Keratinocyte (primary cell): Measurements from ENCODE around the gene CMBL. TPM values are rescaled to one million over a fixed set of nuclear protein-coding genes. Genes with fewer than 3 reads are reported as not detected.

Experiments used
- DNase-seq: peaks from one replicate; pipeline ENCODE4 v3.0.0-alpha.2; 2011; ENCODE audit warnings: low read depth, missing footprints, low spot score
- FAIRE-seq: peaks from 2 replicates; lab custom pipeline; 2011; peaks lifted over from hg19 to GRCh38; lab: Jason Lieb, UNC
- H2AFZ ChIP-seq: 2 replicates; pipeline ENCODE4 v1.6.0; 2012; ENCODE audit warnings: low read length, control low read depth, inconsistent platforms; ENCODE audit not compliant: control insufficient read depth
- H3K27ac ChIP-seq: 2 replicates; pipeline ENCODE4 v1.5.1; 2011; ENCODE audit warnings: low read length; ENCODE audit not compliant: control insufficient read depth, insufficient read depth
- H3K27me3 ChIP-seq: 3 replicates; pipeline ENCODE4 v1.6.0; 2011; ENCODE audit warnings: low read length; ENCODE audit not compliant: control insufficient read depth, insufficient read depth; ENCODE audit errors: extremely low read depth
- H3K36me3 ChIP-seq, 2 experiments: 2 replicates in 1 of 2; 3 replicates in 1 of 2; pipeline ENCODE4 v1.5.1; 2011; ENCODE audit warnings: low read length in 2 of 2, mild to moderate bottlenecking in 1 of 2; ENCODE audit not compliant: control insufficient read depth in 2 of 2, insufficient read depth in 2 of 2; ENCODE audit errors: extremely low read depth in 1 of 2
- H3K4me1 ChIP-seq: 3 replicates; pipeline ENCODE4 v1.5.1; 2011; ENCODE audit warnings: low read length; ENCODE audit not compliant: control insufficient read depth, insufficient read depth; ENCODE audit errors: extremely low read depth
- H3K4me2 ChIP-seq: 3 replicates; pipeline ENCODE4 v1.6.0; 2011; ENCODE audit warnings: low read depth, low read length; ENCODE audit not compliant: control insufficient read depth, insufficient read depth; ENCODE audit errors: extremely low read depth
- H3K4me3 ChIP-seq, 3 experiments: fragments of 200-600 bp in 1 of 3; sonication (generic) in 1 of 3; 2 replicates in 2 of 3; 3 replicates in 1 of 3; pipeline ENCODE4 v1.5.1; 2011 to 2016; ENCODE audit warnings: low read length in 3 of 3, mild to moderate bottlenecking in 3 of 3, control low read depth in 2 of 3, inconsistent platforms in 1 of 3, low read depth in 1 of 3, mixed read lengths in 1 of 3, mixed run types in 1 of 3, moderate library complexity in 1 of 3; ENCODE audit not compliant: control insufficient read depth in 2 of 3, insufficient read depth in 2 of 3; ENCODE audit errors: extremely low read depth in 1 of 3
- H3K79me2 ChIP-seq: 2 replicates; pipeline ENCODE4 v1.6.0; 2012; ENCODE audit warnings: low read length; ENCODE audit not compliant: control insufficient read depth, insufficient read depth
- H3K9ac ChIP-seq: 3 replicates; pipeline ENCODE4 v1.6.0; 2011; ENCODE audit warnings: low read length; ENCODE audit not compliant: control insufficient read depth, insufficient read depth; ENCODE audit errors: extremely low read depth
- H3K9me1 ChIP-seq: 3 replicates; pipeline ENCODE4 v1.6.0; 2011; ENCODE audit warnings: low read length; ENCODE audit not compliant: control insufficient read depth, insufficient read depth; ENCODE audit errors: extremely low read depth
- H3K9me3 ChIP-seq: 2 replicates; pipeline ENCODE4 v1.5.1; 2012; ENCODE audit warnings: low read depth, low read length; ENCODE audit not compliant: control insufficient read depth
- H4K20me1 ChIP-seq: 3 replicates; pipeline ENCODE4 v1.6.0; 2011; ENCODE audit warnings: low read length; ENCODE audit not compliant: control insufficient read depth, insufficient read depth; ENCODE audit errors: extremely low read depth
- CTCF ChIP-seq, 3 experiments: IDR thresholded peaks in 1 of 3; conservative IDR thresholded peaks in 1 of 3; optimal IDR thresholded peaks in 1 of 3; 2 replicates in 2 of 3; 3 replicates in 1 of 3; pipeline versions ENCODE3 to v1.5.1; 2011; ENCODE audit warnings: low read length in 3 of 3, mild to moderate bottlenecking in 3 of 3, moderate library complexity in 2 of 3, control low read depth in 1 of 3, inconsistent platforms in 1 of 3; ENCODE audit not compliant: insufficient read depth in 2 of 3; ENCODE audit errors: extremely low read depth in 1 of 3
- EZH2 ChIP-seq: IDR thresholded peaks from one replicate; pipeline ENCODE4 v1.6.1; 2012; ENCODE audit warnings: inconsistent platforms, mild to moderate bottlenecking, low read length, moderate library complexity
- dilution Hi-C: fragments of 300-500 bp; cut with MboI; formaldehyde crosslinking; loops from one replicate; pipeline ENCODE4 v1.7.0; 2020; ENCODE audit warnings: low sequenced_read_pairs; ENCODE audit not compliant: extremely low pct_ligation_motif_present
- polyA plus RNA-seq, 5 experiments: library from polyadenylated mRNA; depleted of rRNA in 3 of 5; stranded (reverse) in 3 of 5; stranded (forward) in 1 of 5; unstranded in 1 of 5; fragments of >200 nt; gene quantifications; 1 replicate in 1 of 5; 2 replicates in 3 of 5; 3 replicates in 1 of 5; pipeline versions ENCODE4 v1.2.1 to v1.2.3, GENCODE V29; 2011 to 2012; ENCODE audit warnings: missing spikeins in 2 of 5, low read depth in 1 of 5, low replicate concordance in 1 of 5

Gene CMBL
- polyA plus RNA-seq, 1 donor (not counting 4 experiments of a cell fraction or from before 2014, with no cell fraction given) = 9.1 TPM

DNA sequence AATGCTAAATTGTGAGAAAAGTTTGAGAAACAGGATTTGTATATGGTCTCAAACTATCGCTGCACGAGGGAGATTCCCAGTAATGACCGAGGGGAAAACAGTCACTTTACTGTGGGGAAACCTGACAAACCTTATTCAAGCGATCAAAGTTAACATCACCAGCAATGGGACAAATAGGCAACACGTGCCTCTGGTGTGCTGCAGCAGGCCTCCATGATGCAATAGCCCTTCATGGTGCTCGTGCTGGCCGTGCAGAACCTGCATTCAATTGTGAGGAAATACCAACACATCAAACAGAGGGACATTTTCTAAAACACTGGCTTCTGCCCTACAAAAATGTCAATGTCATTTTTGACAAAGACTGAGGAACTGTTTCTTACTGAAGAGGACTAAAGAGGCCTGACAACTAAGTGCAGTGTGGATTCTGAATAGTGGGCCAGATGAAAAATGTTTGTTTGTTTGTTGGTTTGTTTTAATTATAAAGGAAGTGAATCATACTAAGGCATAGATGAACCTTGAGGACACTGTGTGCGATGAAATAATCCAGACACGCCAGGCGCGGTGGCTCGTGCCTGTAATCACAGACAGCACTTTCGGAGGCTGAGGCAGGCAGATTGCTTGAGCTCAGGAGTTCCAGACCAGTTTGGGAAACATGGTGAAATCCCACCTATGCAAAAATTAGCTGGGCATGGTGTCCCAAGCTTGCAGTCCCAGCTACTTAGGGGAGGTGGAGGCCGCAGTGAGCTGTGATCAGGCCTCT is 28.2 kb upstream of the CMBL start:
- no peak overlapping the region for H3K4me3 ChIP-seq
- H3K9me1 ChIP-seq = no peaks in the 10 kb centered on the region
- peaks cover 13% of the 10 kb centered on the region for H3K27me3 ChIP-seq
- no peak for DNase-seq
- no peaks in the 10 kb centered on the region for H4K20me1 ChIP-seq
- TF ChIP-seq CTCF (optimal IDR thresholded peaks at IDR 0.05 in 1 of 3, IDR thresholded peaks at IDR 0.05 in 1 of 3, conservative IDR thresholded peaks at IDR 0.05 in 1 of 3; ENCODE audit: extremely low read depth in 1 of 3, insufficient read depth in 2 of 3, low read length in 3 of 3) (no peak), EZH2 (no peak)
- no peaks in the 10 kb centered on the region for H3K9me3 ChIP-seq
- no peaks in the 10 kb centered on the region for H3K36me3 ChIP-seq
- no peak overlapping the region for H3K9ac ChIP-seq
- no peak for FAIRE-seq
- no peaks in the 10 kb centered on the region for H3K79me2 ChIP-seq
- H3K4me2 ChIP-seq = no peak overlapping the region
- no peak overlapping the region for H2AFZ ChIP-seq
- dilution Hi-C loops = no loop called here
- no peak overlapping the region for H3K27ac ChIP-seq
- no peaks in the 10 kb centered on the region for H3K4me1 ChIP-seq

DNA sequence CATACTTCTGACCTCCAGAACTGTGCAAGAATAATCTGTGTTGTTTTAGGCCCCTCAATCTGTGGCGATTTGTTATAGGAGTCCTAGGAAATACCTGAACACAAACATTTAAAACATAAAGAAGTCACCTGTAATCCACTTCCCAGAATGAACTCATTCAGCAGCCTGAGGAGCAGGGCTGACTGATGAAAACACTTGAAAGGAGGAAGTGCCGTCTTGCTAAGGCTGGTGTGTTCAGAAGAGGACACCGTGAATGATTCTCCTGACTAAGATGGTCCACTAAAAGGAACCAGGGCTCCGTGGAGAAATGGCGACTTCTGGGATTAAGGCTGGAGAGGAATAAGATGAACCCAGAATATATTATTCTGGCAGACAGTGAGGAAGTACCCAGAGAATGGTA is 27.1 kb upstream of the CMBL start:
- Histone ChIP-seq H3K4me1 (no peaks in the 10 kb centered on the region), H3K79me2 (no peaks in the 10 kb centered on the region), H3K9me3 (no peaks in the 10 kb centered on the region), H2AFZ (no peak overlapping the region), H3K27ac (no peak overlapping the region), H4K20me1 (no peaks in the 10 kb centered on the region), H3K4me2 (no peak overlapping the region), H3K4me3 (no peak overlapping the region), H3K27me3 (peaks cover 13% of the 10 kb centered on the region), H3K9me1 (no peaks in the 10 kb centered on the region), H3K9ac (no peak overlapping the region), H3K36me3 (no peaks in the 10 kb centered on the region)
- dilution Hi-C loops = no loop called here
- DNase-seq (no peak), FAIRE-seq (no peak)
- TF ChIP-seq CTCF (optimal IDR thresholded peaks at IDR 0.05 in 1 of 3, IDR thresholded peaks at IDR 0.05 in 1 of 3, conservative IDR thresholded peaks at IDR 0.05 in 1 of 3; ENCODE audit: extremely low read depth in 1 of 3, insufficient read depth in 2 of 3, low read length in 3 of 3) (no peak), EZH2 (no peak)
